Limb (tissue), 2 donors: ENCODE data around the gene MYLIP.

Experiments used
- DNase-seq, 2 donors: peaks; one replicate each; pipeline ENCODE4 v3.0.0-alpha.2; 2016; ENCODE audit errors: extremely low spot score in 2 of 2

MYLIP gene

DNA sequence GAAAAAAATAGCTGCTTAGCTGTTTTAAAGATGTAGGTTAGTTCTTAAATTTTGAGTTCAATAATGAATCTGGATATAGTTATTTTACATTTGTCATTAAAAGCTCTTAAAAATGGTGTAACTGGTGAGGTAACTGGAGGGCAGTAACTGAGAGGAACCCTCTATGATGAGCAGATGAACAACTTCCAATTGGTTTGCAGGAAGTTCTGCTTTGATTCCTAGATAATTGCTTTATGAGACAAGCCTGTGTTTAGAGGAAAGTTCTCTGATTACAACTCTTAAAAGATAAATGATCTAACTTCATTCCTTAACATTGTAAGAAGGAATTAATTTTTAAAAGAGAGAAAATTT, 8.5 kb downstream of the MYLIP start:
- DNase-seq, result no peak

DNA sequence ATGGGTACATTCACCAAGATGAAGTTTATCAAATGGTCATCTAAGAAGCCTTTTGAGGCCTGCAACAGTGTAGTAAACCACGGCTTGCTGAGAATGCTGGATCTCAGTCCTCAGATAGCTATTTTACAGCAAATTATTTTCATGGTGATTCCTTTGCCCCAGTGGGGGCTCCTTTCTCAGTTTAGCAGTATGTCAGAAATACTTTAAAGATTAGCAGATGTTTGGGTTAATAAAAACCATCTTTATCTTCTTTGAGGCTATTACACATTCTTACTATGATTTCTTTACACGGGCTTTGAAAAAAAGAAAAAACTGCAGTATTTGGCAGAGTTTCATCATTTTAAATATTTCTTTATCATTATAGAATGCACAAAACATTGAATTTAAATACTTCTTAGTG, 10.7 kb downstream of the MYLIP start:
- DNase-seq, result no peak

DNA sequence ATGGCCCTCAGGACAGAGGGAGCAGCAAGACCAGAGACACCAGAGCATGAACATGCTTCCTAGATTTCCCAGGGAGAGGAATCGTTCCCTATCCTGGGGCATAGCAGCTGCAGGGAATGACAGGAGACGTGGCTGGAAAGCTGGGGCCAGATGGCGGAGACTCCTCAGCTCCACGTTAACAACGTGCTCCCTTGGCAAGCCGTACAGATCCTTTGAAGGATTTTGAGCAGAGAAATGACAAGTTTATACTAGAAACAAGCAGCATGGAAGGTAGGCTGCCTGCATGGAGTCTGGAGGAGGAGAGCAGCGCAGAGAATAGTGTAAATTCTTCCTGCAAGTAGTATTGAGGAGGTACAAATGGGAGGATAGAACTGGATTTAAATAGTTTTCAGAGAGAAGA, 11.7 kb downstream of the MYLIP start:
- DNase-seq, result no peak

DNA sequence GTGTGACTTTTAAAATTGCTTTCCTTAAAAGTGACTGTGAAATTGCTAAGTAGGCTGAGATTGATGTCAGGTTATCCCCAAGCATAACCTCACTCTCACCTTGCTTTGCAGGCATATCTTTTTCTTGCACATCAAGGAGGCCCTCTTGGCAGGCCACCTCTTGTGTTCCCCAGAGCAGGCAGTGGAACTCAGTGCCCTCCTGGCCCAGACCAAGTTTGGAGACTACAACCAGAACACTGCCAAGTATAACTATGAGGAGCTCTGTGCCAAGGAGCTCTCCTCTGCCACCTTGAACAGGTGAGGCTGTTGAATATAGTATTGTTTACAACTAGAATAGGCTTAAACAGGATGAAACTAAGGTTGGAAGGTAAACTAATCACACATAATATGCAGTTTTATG, 12.6 kb downstream of the MYLIP start:
- no peak for DNase-seq

DNA sequence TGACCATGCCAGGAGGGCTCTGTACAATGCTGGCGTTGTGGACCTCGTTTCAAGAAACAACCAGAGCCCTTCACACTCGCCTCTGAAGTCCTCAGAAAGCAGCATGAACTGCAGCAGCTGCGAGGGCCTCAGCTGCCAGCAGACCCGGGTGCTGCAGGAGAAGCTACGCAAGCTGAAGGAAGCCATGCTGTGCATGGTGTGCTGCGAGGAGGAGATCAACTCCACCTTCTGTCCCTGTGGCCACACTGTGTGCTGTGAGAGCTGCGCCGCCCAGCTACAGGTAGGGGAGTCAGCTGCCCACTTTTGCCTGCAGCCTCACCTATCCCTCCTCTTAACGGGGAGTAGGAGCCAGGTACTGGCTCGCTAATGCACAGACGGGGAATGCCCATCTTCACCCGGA, 16.2 kb downstream of the MYLIP start:
- DNase-seq, result no peak

DNA sequence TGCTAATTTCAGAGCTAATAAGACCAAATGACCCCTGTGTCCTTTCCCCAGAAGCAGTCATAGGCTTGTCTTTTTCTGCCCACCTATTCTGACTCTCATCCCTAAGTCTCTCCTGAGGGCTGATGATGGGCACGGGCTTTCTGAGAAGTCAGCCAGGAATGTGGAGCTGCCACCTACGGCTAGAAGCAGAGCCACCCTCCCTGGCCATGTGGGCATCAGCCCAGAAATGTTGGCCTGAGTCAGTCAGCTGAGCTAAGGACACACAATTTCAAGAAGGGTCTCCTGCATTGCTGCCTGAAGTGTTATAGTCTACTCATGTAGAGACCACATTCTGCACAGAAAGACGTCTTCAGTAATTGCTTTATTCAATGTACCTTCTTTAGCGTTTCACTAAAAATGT, 17.1 kb downstream of the MYLIP start:
- no peak for DNase-seq

DNA sequence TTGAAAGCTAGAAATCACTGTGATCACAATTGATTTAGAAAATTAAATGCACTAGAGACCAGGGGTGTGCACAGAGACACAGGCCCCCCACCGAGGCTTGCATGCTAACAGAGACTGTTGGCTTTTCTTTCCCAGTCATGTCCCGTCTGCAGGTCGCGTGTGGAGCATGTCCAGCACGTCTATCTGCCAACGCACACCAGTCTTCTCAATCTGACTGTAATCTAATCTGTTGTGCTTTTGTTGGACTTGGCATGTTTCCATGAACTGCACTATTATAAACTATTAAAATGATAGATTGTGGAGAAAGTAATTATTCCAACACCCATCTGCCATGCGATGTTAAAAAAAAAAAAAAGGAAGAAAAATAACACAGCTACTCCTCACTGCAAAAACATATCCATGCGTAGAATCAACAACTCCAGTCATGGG, 17.7 kb downstream of the MYLIP start:
- DNase-seq, result no peak

DNA sequence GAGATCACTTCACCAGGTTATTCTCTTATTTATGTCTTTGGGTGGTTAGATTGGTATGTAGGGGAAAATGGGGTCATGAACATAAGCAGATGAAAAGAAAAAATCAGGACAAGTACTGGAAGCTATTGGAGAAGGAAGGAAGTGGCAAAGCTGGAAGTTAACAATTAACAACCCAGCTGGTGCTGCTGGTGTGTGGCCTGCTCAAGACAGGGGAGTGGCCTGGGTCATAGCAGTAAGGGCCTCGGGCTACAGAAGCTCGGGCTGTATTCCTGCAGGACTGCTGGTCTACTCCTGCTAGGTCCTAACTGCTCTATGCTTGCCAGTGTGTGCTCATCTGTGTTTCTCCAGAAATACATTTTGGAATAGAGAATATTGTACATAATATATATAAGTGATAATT, 19.6 kb downstream of the MYLIP start:
- DNase-seq, result no peak

DNA sequence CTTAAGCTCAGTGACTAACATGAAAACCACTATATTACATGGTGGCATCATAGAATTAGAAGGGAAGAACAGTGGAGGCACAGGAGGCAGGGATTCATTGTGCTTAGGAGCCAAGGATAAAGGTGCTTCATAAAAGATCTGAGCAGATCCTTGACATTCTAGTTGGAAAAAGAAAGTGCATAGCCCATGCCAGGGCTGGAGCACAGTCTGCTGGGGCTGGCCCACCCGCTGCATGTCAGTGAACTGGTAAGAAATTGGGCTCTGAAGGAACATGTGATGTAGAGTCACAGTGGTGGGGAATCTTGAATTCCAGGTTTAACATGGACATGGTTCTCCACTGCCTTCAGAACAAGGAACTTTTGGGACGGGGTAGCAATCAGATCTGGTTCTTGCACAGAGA, 20.4 kb downstream of the MYLIP start:
- DNase-seq, result no peak

DNA sequence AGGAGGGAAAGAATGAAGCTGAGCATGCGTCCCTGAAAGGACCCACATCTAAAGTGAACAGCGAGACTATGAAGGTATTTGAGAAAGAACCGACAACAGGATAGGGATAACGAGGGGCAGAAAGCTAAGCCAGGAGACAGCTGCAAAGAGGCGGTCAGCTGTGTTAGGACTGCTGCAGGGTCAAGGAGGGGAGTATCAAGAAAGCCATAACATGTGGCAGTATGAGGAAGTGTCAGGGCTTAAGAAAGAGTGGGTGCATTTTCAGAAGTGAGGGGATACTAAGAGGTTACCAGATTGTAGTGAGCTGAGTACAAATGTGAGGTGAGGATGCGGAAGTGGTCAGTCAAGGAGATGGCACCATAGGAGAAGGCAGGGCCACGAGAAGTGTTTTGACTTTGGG, 21.2 kb downstream of the MYLIP start:
- DNase-seq, result no peak

DNA sequence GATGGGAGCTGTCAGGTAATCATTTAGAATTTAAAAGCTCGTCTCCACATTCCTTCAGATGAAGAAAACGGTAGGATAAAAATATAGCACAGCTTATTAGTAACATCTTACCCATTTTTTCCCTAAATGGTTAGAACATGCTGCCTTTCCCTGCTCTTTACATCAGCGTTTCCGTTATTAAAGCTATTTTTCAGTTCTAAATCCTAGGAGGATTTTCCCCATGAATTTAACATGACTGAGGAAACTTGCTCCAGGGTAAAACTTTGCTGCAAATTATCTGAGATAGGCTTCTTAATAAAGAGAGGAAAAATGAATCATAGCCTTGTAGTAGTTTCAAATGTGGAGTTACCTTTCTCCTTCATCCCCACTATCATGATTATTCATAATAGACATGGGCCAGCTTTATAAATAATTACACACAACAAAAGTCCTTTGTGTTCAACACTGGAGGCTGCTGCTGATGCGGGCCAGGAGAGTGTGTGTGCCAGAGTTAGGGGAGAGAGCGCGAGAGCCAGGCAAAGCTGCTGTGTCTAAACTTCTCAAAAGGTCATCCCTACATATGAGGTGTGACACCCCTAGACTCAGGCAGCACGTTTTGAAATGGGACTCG, 24.4 kb downstream of the MYLIP start:
- DNase-seq, result no peak

DNA sequence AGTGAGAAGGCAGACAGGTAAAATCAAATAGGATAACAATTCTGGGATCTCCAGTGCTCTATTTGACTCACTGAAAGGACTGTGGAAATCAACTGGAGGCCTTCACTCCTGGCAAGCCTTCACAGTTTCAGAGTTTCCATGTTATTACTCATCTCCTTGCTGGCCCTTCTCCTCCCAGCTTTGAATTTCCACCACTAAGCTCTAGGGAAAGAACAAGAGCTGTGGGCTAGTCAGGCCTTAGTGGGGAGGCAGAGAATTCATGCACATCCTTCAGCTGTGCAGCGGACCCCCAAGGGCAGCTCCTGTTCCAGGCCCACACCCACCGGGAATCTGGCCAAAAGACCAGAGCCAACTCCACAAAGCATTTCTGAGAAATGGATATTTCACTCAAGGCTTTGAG, 26.0 kb downstream of the MYLIP start:
- peak; percentile 82 to 87 for DNase-seq

DNA sequence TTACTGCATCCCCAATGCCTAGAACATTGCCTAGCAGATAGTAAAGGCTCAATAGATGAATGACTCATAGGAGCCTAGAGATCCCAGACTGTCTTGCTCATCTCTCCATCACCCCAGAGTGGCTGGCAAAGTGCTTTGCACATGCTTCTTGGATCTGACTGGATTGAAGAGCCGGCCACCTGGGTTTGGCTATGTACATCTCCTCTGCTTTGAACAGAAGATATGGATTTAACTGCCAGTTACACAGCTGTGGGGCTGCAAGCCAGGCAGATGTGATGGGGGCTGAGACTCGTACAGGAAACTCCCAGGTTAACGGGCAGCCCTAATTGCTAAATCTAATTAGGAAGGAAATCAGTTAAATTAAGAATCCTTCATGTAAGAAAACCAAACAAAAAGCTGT, 28.6 kb downstream of the MYLIP start:
- DNase-seq, result no peak

DNA sequence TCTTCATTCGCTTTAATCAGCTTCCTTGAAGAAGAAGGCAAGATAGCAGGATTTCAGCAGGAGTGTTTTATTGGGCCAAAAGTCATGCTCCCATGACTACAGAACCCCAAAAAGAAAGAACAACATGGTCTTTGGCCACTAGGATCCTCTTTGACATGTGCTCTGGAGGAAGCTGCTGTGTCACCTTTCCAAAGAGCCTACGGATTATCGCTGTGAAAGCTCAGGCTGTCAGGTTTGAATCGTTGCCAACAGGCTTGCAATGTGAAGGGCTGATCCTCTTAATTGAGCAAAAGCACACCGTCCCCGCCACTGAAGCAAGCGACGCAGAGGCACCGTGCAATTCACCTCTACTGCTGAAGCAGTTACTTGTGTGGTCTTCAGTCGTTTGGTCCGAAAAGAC, 29.0 kb downstream of the MYLIP start:
- no peak for DNase-seq

DNA sequence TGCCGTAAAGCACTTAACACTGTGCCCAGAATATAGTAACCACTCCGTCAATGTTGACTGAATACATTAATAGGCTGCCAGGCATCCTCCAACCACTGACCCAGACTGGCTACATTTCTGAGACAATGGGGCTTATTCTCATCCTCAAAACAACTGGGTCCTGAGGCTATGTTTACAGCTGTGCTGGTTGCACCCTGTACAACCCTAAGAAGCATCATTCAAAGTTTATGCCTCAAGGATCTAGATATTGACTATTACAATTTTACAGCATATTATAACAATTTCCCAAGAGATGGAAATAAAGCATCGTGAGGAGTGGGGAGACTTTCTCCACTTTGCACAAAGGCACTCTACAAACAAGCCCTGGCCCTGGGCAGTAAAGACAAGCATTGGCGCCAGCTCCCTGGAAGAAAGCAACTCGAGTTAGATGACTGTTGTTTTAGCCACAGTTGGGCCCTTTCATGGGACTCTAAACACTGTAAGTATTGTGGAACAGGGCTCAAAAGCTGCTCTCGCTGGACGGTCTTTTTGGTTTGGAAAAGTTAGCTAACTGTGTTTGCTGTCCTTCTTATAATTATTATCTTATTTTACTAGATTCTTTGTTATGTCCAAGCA, 30.2 kb downstream of the MYLIP start:
- DNase-seq, result no peak

DNA sequence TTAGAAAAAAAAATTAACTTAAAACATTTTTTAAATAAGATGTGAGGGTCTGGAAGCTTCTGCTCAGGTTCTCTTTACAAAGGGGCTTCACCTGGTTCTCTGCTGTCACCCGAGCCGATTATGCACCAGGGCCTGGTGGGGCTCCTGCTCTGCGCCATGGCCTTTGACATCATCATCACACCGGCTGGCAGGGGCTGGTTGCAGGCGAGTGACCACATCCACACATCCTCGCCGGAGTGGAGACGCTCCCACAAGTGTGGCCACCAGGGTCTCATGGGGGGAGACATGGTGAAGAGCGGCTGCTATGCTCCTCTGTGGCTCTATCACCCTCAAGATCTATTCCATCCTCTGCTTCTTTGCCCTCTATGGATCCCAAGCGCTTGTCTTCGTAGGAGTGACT, 31.9 kb downstream of the MYLIP start:
- DNase-seq, result no peak

DNA sequence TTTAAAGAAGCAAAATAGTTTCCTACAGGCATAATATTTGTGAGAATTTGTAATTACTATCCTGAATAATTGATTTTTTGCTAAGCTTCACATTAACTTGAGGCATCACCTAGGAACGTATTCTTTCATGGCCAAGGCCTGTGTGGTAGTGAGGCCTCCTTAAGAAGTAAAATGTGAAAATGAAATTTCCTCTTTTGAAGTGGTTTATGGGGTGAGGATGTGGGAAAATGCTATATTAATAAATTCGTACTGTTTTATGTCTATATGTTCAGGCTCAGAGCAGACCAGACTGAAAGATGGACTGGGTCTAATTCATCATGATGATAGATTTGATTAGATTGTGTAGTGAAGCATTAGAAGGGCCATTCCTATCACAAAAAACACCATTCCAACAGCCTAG, 33.1 kb downstream of the MYLIP start:
- no peak for DNase-seq

DNA sequence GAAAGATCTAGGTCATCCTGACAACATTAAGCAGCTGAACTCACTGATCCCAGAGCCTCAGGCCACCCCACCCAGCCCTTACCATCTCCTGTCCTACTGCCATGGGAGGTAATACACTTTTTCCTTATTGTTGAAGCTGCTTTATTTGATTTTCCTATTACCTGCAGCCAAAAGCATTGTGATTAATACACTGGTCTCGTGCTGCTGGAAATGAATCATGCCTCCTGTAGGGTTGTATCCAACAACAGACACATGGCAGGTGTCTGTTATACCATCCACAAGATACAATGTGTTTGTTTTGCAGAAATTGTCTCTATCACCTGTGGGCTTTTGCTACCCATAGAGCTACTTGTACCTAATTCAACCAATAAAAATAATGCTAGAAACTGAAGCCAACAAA, 34.2 kb downstream of the MYLIP start:
- DNase-seq, result no peak

DNA sequence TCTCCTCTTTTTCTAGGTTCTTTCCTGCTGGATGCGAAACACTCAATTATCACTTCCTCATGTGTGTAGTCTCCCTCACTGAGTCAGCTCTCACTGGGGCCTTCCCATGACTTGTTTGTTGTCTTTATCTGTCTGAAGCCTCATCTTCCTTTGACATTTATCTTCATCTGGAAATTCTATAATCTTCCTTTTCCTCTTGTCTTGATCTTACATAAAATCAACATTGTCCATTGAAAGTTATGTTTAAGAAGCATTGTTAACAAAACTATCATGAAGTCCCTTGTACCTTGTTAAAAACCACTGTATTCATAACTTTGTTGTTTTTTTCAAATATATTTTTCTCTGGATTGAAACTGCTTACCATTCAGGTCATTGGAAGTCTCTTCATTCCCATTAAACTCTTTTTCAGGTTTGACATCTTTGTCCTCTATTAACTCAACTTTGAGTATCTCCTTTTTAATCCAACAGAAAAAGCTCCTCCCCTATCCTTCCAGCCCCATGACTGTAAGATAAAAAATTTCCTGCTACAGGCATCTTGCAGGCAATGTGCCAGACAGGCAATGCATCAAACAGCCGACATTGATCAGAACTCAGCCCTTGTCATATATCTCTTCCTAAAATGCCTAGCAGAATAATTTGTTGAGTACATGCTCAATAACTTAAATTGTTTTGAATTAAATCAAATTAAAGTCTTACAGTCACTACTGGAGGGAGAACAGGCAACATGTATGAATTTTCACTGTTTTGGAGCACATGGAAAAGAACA, 34.8 kb downstream of the MYLIP start:
- DNase-seq, result no peak

DNA sequence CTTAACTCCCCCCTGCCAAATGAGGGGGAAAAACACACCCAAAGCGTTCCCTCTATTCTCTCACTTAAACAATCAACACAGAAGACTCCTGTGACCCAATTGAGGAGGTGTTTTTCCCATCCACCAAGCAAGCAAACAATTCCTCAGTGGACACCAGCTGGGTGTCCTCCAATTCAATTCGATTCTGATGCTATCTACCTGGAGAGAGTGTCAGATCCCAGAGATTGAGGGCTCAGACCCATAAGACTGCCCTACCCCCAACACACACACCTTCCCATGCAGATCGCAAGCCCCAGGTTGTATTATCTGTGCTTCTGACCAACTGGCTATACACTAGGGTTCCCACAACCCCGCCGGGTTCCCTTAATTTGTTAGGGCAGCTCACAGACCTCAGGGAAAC, 36.8 kb downstream of the MYLIP start:
- no peak for DNase-seq

DNA sequence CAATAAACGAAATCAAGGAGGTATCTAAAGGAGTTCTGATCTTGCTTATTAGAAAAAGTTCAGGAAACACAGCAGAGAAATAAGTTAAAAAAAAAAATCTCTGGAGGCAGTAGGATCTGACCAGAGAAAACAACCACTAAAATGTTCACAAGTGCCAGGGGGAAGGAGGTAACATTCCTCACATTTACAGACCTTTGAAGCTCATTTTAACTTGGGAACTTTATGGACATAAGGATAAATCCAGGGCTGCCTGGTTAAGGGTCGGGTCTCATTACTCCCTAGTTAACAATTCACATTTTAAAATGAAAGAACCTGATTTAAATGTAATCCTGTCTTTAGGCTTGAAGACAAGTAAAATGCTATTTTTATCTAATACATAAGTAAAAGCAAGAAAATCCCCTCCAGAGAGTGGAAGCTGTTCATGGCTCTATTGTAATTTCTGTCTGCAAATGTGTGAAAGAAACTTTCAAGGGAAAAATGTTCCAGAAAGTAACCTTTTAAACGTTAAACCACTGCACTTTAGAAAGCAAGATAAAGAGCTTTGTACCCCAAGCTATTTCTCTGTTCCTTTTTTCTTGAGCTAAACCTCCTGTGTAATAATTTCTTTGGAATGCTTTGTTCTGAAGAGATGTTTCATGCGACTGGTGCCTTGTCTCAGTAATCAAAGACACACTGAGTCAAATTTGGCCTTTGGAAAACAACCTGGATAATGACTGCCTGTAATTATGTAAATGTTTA, 38.2 kb downstream of the MYLIP start:
- no peak for DNase-seq

DNA sequence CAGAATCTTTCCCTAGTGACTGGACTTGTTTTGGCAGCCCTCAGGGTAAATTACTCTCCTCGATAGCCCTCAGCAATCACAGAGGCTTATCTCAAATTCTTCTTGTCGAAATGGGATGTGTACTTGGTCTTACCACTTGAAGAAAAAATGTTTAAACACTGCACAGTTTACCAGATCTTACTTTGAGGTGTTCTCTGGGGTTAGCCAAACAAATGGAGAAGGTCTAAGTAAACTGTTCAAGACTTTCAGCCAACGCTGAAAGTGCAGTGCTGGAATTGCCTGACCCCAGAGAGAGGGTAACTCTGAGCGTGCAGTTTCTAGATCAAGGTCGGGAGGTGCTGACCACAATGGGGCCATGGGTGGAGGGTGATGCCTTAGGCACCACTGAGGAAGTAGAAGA, 39.2 kb downstream of the MYLIP start:
- no peak for DNase-seq

DNA sequence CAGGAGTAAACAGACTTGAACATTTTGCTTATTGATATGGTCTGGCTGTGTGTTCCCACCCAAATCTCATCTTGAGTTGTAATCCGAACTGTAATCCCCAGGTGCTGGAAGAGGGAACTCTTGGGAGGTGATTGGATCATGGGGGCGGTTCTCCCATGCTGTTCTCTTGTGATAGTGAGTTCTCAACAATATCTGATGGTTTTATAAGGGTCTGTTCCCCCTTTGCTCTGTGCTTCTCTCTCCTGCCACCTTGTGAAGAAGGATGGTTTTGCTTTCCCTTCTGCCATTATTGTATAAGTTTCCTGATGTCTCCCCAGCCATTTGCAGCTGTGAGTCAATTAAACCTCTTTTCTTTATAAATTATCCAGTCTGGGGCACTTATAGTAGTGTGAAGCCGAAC, 40.0 kb downstream of the MYLIP start:
- no peak for DNase-seq
